ENCODE measurements around the gene NDUFA8.
"Not testable (repeated sequence)": the region's sequence is repeated elsewhere in the genome, so short reads cannot be mapped to it uniquely, and the experiment has no call there.

The NDUFA8 gene

GRCh38 chr9:122120316-122121071 lies 39.1 kb downstream of the NDUFA8 start:
- DNase-seq (ENCODE audit: low spot score): no peak

- DNase-seq (ENCODE audit: low spot score): no peak
Measured at GRCh38 chr9:122119721-122120120, 39.9 kb downstream of the NDUFA8 start.

GRCh38 chr9:122119166-122119521 lies 40.4 kb downstream of the NDUFA8 start:
- DNase-seq (ENCODE audit: low spot score): no peak

GRCh38 chr9:122118343-122119165 lies 41.0 kb downstream of the NDUFA8 start:
- no peak for DNase-seq (ENCODE audit: low spot score)

GRCh38 chr9:122117241-122117640 lies 42.3 kb downstream of the NDUFA8 start:
- DNase-seq (ENCODE audit: low spot score): not testable (repeated sequence)

GRCh38 chr9:122116448-122117173 lies 43.0 kb downstream of the NDUFA8 start:
- no peak for DNase-seq (ENCODE audit: low spot score)

- no peak for DNase-seq (ENCODE audit: low spot score)
Measured at GRCh38 chr9:122116040-122116439, 43.5 kb downstream of the NDUFA8 start.

- no peak for DNase-seq (ENCODE audit: low spot score)
Measured at GRCh38 chr9:122115176-122116035, 44.2 kb downstream of the NDUFA8 start.

- DNase-seq (ENCODE audit: low spot score): no peak
Measured at GRCh38 chr9:122113574-122113973, 46.0 kb downstream of the NDUFA8 start.

GRCh38 chr9:122112238-122112637 lies 47.3 kb downstream of the NDUFA8 start:
- DNase-seq (ENCODE audit: low spot score): no peak

GRCh38 chr9:122111413-122112085 lies 48.0 kb downstream of the NDUFA8 start:
- no peak for DNase-seq (ENCODE audit: low spot score)

GRCh38 chr9:122110100-122110833 lies 49.3 kb downstream of the NDUFA8 start:
- no peak for DNase-seq (ENCODE audit: low spot score)

- DNase-seq (ENCODE audit: low spot score): no peak
Measured at GRCh38 chr9:122109035-122109813, 50.4 kb downstream of the NDUFA8 start.

- no peak for DNase-seq (ENCODE audit: low spot score)
Measured at GRCh38 chr9:122107291-122107805, 52.2 kb downstream of the NDUFA8 start.

GRCh38 chr9:122106576-122106975 lies 53.0 kb downstream of the NDUFA8 start:
- DNase-seq (ENCODE audit: low spot score): no peak

GRCh38 chr9:122103985-122104384 lies 55.6 kb downstream of the NDUFA8 start:
- DNase-seq (ENCODE audit: low spot score): no peak

GRCh38 chr9:122102156-122102555 lies 57.4 kb downstream of the NDUFA8 start:
- no peak for DNase-seq (ENCODE audit: low spot score)

- no peak for DNase-seq (ENCODE audit: low spot score)
Measured at GRCh38 chr9:122100756-122101155, 58.8 kb downstream of the NDUFA8 start.

- peak; percentile 69 for DNase-seq (ENCODE audit: low spot score)
Measured at GRCh38 chr9:122099271-122099869, 60.2 kb downstream of the NDUFA8 start.

Data from hepatic stellate cell (primary cell).